H1 (cell line): ENCODE measurements around the gene USPL1. TPM values are rescaled to one million over a fixed set of nuclear protein-coding genes. Genes with fewer than 3 reads are reported as not detected.

Source experiments
- ATF3 ChIP-seq: IDR thresholded peaks from 2 replicates; pipeline ENCODE4 v1.6.1; 2011; ENCODE audit warnings: low read depth, mild to moderate bottlenecking, low read length; ENCODE audit not compliant: insufficient read depth
- KDM1A ChIP-seq: fragments of 200-600, 300-600 bp; sonication (generic); IDR thresholded peaks from 2 replicates; pipeline ENCODE4 v1.7.1; 2016; ENCODE audit warnings: mild to moderate bottlenecking, low read length, borderline replicate concordance
- polyA plus RNA-seq, 7 experiments: library from polyadenylated mRNA; depleted of rRNA in 3 of 7; stranded (reverse) in 5 of 7; unstranded in 2 of 7; fragments of >200 nt in 5 of 7; fragments of 200-250 nt in 2 of 7; gene quantifications; 1 replicate in 5 of 7; 2 replicates in 1 of 7; 4 replicates in 1 of 7; pipeline versions ENCODE4 v1.2.1 to v1.2.3, GENCODE V29; 2011 to 2013; ENCODE audit warnings: missing spikeins in 2 of 7, mixed read lengths in 2 of 7
- total RNA-seq: library from RNA; stranded (reverse); fragmentation: NEBNext Ultra II Directional; extraction: Animal tissue kit (Norgen Biotek cat#: 25700); gene quantifications from 2 replicates; pipeline ENCODE4 v1.2.1, GENCODE V29; 2021

The USPL1 gene
- total and polyA plus RNA-seq, 2 of the 8 experiments (the other 6 are each of a cell fraction or from before 2014, with no cell fraction given) = 6.3 to 17.1 TPM

- TF ChIP-seq KDM1A = no peak
- TF ChIP-seq ATF3 = no peak
- TF ChIP-seq, all 59 proteins: peak for 0
Observed at GRCh38 chr13:30647420-30647819, 29.7 kb downstream of the USPL1 start (continued).
